Heart left ventricle (tissue), 13 donors: ENCODE data around the gene UBE2D1.

Experiments
- CTCF ChIP-seq, 12 donors: fragments of 200-600 bp; sonication (generic) in 4 of 12; IDR thresholded peaks; one replicate each; pipeline versions ENCODE4 v1.5.0 to v1.8.0; 2018 to 2022; ENCODE audit warnings: antibody characterized with exemption in 12 of 12, mild to moderate bottlenecking in 5 of 12
- POLR2A ChIP-seq, 2 donors: fragments of 450-650 bp; IDR thresholded peaks; one replicate each; pipeline ENCODE4 v1.6.1; 2017; ENCODE audit warnings: antibody characterized with exemption in 2 of 2, mild to moderate bottlenecking in 2 of 2, moderate library complexity in 2 of 2
- donor health status: ischemic (EF 13 %, LVEDD 7.1; RV severe dilation, severe dysfunction).
- donor health status: DM: no; HTN: yes; CAD: no.
- donor health status: DM: no; HTN: no; CAD: no.
- donor health status: ischemic (EF 25% LVEDD 6.9; RV normal size, moderate dysfunction).
- donor health status: ischemic (EF 25% LVEDD 5.7; RV mildly dilated, moderate dysfunction).
- donor health status: ischemic (EF 35%, LVEDD 5.7; RV mildly dilated, moderate dysfunction).
- donor health status: nonischemic (EF 11% LVEDD 7.7; RV severe dilation, severe dysfunction).
- donor health status: DM: yes; HTN: yes; CAD: no.
- donor health status: PGD.
- donor health status: ischemic (EF 29% LVEDD 5.4; RV normal size, mild dysfunction).
- donor health status: nonischemic (EF 23%, LVEDD 6.1; RV moderate dilation, normal function).

- TF ChIP-seq CTCF (IDR thresholded peaks at IDR 0.05) (no peak), POLR2A (IDR thresholded peaks at IDR 0.05) (no peak)
Observed at GRCh38 chr10:58351616-58352578, 17.1 kb downstream of the UBE2D1 start.
